Measurements from ENCODE around the gene ST7L. TPM values are rescaled to one million over a fixed set of nuclear protein-coding genes. Genes with fewer than 3 reads are reported as not detected.

Gene ST7L
- polyA plus RNA-seq, 1 donor: 13.1 TPM

- no peak for DNase-seq (ENCODE audit: low read depth)
These were observed 72.9 kb downstream of the ST7L start for GRCh38 chr1:112546076-112546475.

GRCh38 chr1:112544751-112545150 is 74.2 kb downstream of the ST7L start:
- DNase-seq (ENCODE audit: low read depth): no peak

GRCh38 chr1:112544011-112544688 is 74.8 kb downstream of the ST7L start:
- no peak for DNase-seq (ENCODE audit: low read depth)

- DNase-seq (ENCODE audit: low read depth): no peak
These were observed 76.6 kb downstream of the ST7L start for GRCh38 chr1:112542206-112542973.

GRCh38 chr1:112541299-112541698 is 77.6 kb downstream of the ST7L start:
- DNase-seq (ENCODE audit: low read depth): no peak

GRCh38 chr1:112540226-112540794 is 78.6 kb downstream of the ST7L start:
- DNase-seq (ENCODE audit: low read depth): peak; percentile 32

- DNase-seq (ENCODE audit: low read depth): no peak
These were observed 80.1 kb downstream of the ST7L start for GRCh38 chr1:112538883-112539282.

GRCh38 chr1:112537456-112537855 is 81.5 kb downstream of the ST7L start:
- DNase-seq (ENCODE audit: low read depth): no peak

- no peak for DNase-seq (ENCODE audit: low read depth)
These were observed 82.4 kb downstream of the ST7L start for GRCh38 chr1:112536561-112536960.

GRCh38 chr1:112533029-112533428 is 85.9 kb downstream of the ST7L start:
- no peak for DNase-seq (ENCODE audit: low read depth)

GRCh38 chr1:112532064-112532463 is 86.9 kb downstream of the ST7L start:
- no peak for DNase-seq (ENCODE audit: low read depth)

- no peak for DNase-seq (ENCODE audit: low read depth)
These were observed 88.1 kb downstream of the ST7L start for GRCh38 chr1:112530832-112531231.

GRCh38 chr1:112529301-112529700 is 89.6 kb downstream of the ST7L start:
- DNase-seq (ENCODE audit: low read depth): no peak

- DNase-seq (ENCODE audit: low read depth): no peak
These were observed 90.9 kb downstream of the ST7L start for GRCh38 chr1:112528076-112528475.

GRCh38 chr1:112527266-112528010 is 91.5 kb downstream of the ST7L start:
- no peak for DNase-seq (ENCODE audit: low read depth)

- no peak for DNase-seq (ENCODE audit: low read depth)
These were observed 94.0 kb downstream of the ST7L start for GRCh38 chr1:112524986-112525385.

GRCh38 chr1:112524251-112524650 is 94.7 kb downstream of the ST7L start:
- DNase-seq (ENCODE audit: low read depth): no peak

GRCh38 chr1:112522621-112523020 is 96.3 kb downstream of the ST7L start:
- DNase-seq (ENCODE audit: low read depth): no peak

GRCh38 chr1:112520166-112520565 is 98.8 kb downstream of the ST7L start:
- no peak for DNase-seq (ENCODE audit: low read depth)

- DNase-seq (ENCODE audit: low read depth): no peak
These were observed 100.8 kb downstream of the ST7L start for GRCh38 chr1:112518186-112518585.

- DNase-seq (ENCODE audit: low read depth): no peak
These were observed 101.3 kb downstream of the ST7L start for GRCh38 chr1:112517646-112518045.

- no peak for DNase-seq (ENCODE audit: low read depth)
These were observed 101.7 kb downstream of the ST7L start for GRCh38 chr1:112517231-112517630.
